Vagina (tissue), 2 donors: Measurements from ENCODE around the gene NCCRP1.

Experiments used
- POLR2A ChIP-seq, 2 donors: fragments of 450-650 bp; IDR thresholded peaks; one replicate each; pipeline ENCODE4 v1.6.1; 2017; ENCODE audit warnings: antibody characterized with exemption in 2 of 2, mild to moderate bottlenecking in 2 of 2, moderate library complexity in 2 of 2
- POLR2AphosphoS5 ChIP-seq, 2 donors: sonication (generic); formaldehyde crosslinking; IDR thresholded peaks; one replicate each; pipeline ENCODE4 v1.9.0; 2017; ENCODE audit warnings: antibody characterized with exemption in 2 of 2, mild to moderate bottlenecking in 2 of 2, low read depth in 1 of 2; ENCODE audit not compliant: insufficient read depth in 1 of 2
- TF ChIP-seq, protein P1 (sequence below), 3 experiments: fragments of 450-650 bp in 2 of 3; fragments of 200-600 bp in 1 of 3; sonication (generic) in 1 of 3; IDR thresholded peaks; one replicate each; pipeline ENCODE4 v1.5.1; 2017 to 2019; ENCODE audit warnings: antibody characterized with exemption in 3 of 3, mild to moderate bottlenecking in 2 of 3, moderate library complexity in 2 of 3

GRCh38 chr19:39182174-39182505 lies 14.6 kb upstream of the NCCRP1 start:
- TF ChIP-seq, protein P1, sequence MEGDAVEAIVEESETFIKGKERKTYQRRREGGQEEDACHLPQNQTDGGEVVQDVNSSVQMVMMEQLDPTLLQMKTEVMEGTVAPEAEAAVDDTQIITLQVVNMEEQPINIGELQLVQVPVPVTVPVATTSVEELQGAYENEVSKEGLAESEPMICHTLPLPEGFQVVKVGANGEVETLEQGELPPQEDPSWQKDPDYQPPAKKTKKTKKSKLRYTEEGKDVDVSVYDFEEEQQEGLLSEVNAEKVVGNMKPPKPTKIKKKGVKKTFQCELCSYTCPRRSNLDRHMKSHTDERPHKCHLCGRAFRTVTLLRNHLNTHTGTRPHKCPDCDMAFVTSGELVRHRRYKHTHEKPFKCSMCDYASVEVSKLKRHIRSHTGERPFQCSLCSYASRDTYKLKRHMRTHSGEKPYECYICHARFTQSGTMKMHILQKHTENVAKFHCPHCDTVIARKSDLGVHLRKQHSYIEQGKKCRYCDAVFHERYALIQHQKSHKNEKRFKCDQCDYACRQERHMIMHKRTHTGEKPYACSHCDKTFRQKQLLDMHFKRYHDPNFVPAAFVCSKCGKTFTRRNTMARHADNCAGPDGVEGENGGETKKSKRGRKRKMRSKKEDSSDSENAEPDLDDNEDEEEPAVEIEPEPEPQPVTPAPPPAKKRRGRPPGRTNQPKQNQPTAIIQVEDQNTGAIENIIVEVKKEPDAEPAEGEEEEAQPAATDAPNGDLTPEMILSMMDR (IDR thresholded peaks at IDR 0.05): no peak
- no peak for TF ChIP-seq POLR2AphosphoS5 (IDR thresholded peaks at IDR 0.05; ENCODE audit: insufficient read depth in 1 of 2, low read depth in 1 of 2)
- no peak for TF ChIP-seq POLR2A (IDR thresholded peaks at IDR 0.05)
